HEK293 (cell line): Measurements from ENCODE around the gene BATF3.

Source experiments
- ATF2 ChIP-seq: fragments of 450-650 bp; formaldehyde crosslinking; IDR thresholded peaks from 2 replicates; pipeline ENCODE4 v1.5.1; 2016; ENCODE audit warnings: missing biosample characterization, missing genetic modification characterization, low read depth
- BCL11B ChIP-seq: fragments of 450-650 bp; formaldehyde crosslinking; IDR thresholded peaks from 2 replicates; pipeline ENCODE4 v1.5.1; 2016; ENCODE audit warnings: low read depth, missing biosample characterization, missing genetic modification characterization
- IKZF3 ChIP-seq: fragments of 450-650 bp; IDR thresholded peaks from 2 replicates; pipeline ENCODE4 v1.5.0; 2018; ENCODE audit warnings: missing biosample characterization, mild to moderate bottlenecking, missing genetic modification characterization, moderate library complexity
- INSM2 ChIP-seq: fragments of 450-650 bp; formaldehyde crosslinking; IDR thresholded peaks from 2 replicates; pipeline ENCODE4 v1.5.1; 2016; ENCODE audit warnings: missing biosample characterization, missing genetic modification characterization
- KLF17 ChIP-seq: fragments of 450-650 bp; formaldehyde crosslinking; IDR thresholded peaks from 2 replicates; pipeline ENCODE4 v1.5.1; 2016; ENCODE audit warnings: missing biosample characterization, missing genetic modification characterization
- PATZ1 ChIP-seq: fragments of 450-650 bp; formaldehyde crosslinking; IDR thresholded peaks from 2 replicates; pipeline ENCODE4 v1.5.1; 2016; ENCODE audit warnings: missing biosample characterization, missing genetic modification characterization
- PRDM10 ChIP-seq: fragments of 450-650 bp; formaldehyde crosslinking; IDR thresholded peaks from 2 replicates; pipeline ENCODE4 v1.5.1; 2016; ENCODE audit warnings: missing biosample characterization, missing genetic modification characterization
- RBAK ChIP-seq: fragments of 450-650 bp; formaldehyde crosslinking; IDR thresholded peaks from 2 replicates; pipeline ENCODE4 v1.5.1; 2016; ENCODE audit warnings: missing biosample characterization, missing genetic modification characterization
- ZBTB6 ChIP-seq: fragments of 450-650 bp; formaldehyde crosslinking; IDR thresholded peaks from 2 replicates; pipeline ENCODE4 v1.5.1; 2017; ENCODE audit warnings: missing biosample characterization, missing genetic modification characterization
- ZFHX2 ChIP-seq: fragments of 450-650 bp; formaldehyde crosslinking; conservative IDR thresholded peaks from 2 replicates; pipeline ENCODE4 v1.5.1; 2016; ENCODE audit warnings: missing biosample characterization, missing genetic modification characterization
- ZFP3 ChIP-seq: fragments of 450-650 bp; formaldehyde crosslinking; IDR thresholded peaks from 2 replicates; pipeline ENCODE4 v1.5.1; 2016; ENCODE audit warnings: low read depth, missing biosample characterization, missing genetic modification characterization
- ZNF155 ChIP-seq: fragments of 450-650 bp; formaldehyde crosslinking; IDR thresholded peaks from 2 replicates; pipeline ENCODE4 v1.5.1; 2016; ENCODE audit warnings: missing biosample characterization, missing genetic modification characterization
- ZNF335 ChIP-seq: fragments of 450-650 bp; formaldehyde crosslinking; conservative IDR thresholded peaks from 2 replicates; pipeline ENCODE4 v1.5.1; 2016; ENCODE audit warnings: missing biosample characterization, missing genetic modification characterization
- ZNF341 ChIP-seq: fragments of 450-650 bp; formaldehyde crosslinking; IDR thresholded peaks from 2 replicates; pipeline ENCODE4; 2016; ENCODE audit warnings: low read depth, missing biosample characterization, missing genetic modification characterization
- ZNF366 ChIP-seq: fragments of 450-650 bp; formaldehyde crosslinking; conservative IDR thresholded peaks from 2 replicates; pipeline ENCODE4 v1.5.1; 2016; ENCODE audit warnings: missing biosample characterization, missing genetic modification characterization
- ZNF394 ChIP-seq: fragments of 450-650 bp; formaldehyde crosslinking; IDR thresholded peaks from 2 replicates; pipeline ENCODE4 v1.5.1; 2016; ENCODE audit warnings: missing biosample characterization, missing genetic modification characterization, mild to moderate bottlenecking, moderate library complexity, borderline replicate concordance
- ZNF518A ChIP-seq: fragments of 450-650 bp; formaldehyde crosslinking; conservative IDR thresholded peaks from 2 replicates; pipeline ENCODE4 v1.5.1; 2016; ENCODE audit warnings: low read depth, missing biosample characterization, missing genetic modification characterization
- ZNF558 ChIP-seq: fragments of 450-650 bp; formaldehyde crosslinking; IDR thresholded peaks from 2 replicates; pipeline ENCODE4 v1.5.1; 2016; ENCODE audit warnings: missing biosample characterization, missing genetic modification characterization
- ZNF561 ChIP-seq: fragments of 450-650 bp; IDR thresholded peaks from 2 replicates; pipeline ENCODE4 v1.5.1; 2018; ENCODE audit warnings: missing biosample characterization, missing genetic modification characterization, borderline replicate concordance
- ZNF629 ChIP-seq: fragments of 450-650 bp; formaldehyde crosslinking; IDR thresholded peaks from 2 replicates; pipeline ENCODE4 v1.5.1; 2017; ENCODE audit warnings: missing biosample characterization, missing genetic modification characterization
- ZNF660 ChIP-seq: fragments of 450-650 bp; IDR thresholded peaks from 2 replicates; pipeline ENCODE4 v1.5.1; 2018; ENCODE audit warnings: missing biosample characterization, mild to moderate bottlenecking, missing genetic modification characterization
- ZNF843 ChIP-seq: fragments of 450-650 bp; formaldehyde crosslinking; IDR thresholded peaks from 2 replicates; pipeline ENCODE4 v1.5.1; 2016; ENCODE audit warnings: missing biosample characterization, missing genetic modification characterization

Gene BATF3

GRCh38 chr1:212671342-212672031 lies 28.2 kb downstream of the BATF3 start (continued):
- TF ChIP-seq PRDM10 (tag by site-specific recombination) (peak; percentile 93), ZNF366 (tag by site-specific recombination) (peak; percentile 69), RBAK (no peak), ZNF629 (tag by site-specific recombination) (peak; percentile 63), ZNF518A (tag by site-specific recombination) (peak; percentile 42; the same call in 1 of the 2 replicates), ZNF335 (tag by site-specific recombination) (peak; percentile 79), ZBTB6 (tag by site-specific recombination) (no peak), ZNF341 (peak; percentile 77), ZNF155 (tag by site-specific recombination) (no peak), ZFHX2 (tag by site-specific recombination) (peak; percentile 97), ZNF394 (tag by site-specific recombination) (peak; percentile 54; the same call in 1 of the 2 replicates), ZFP3 (tag by site-specific recombination) (no peak), BCL11B (no peak), PATZ1 (tag by site-specific recombination) (peak; percentile 86), KLF17 (tag by site-specific recombination) (peak; percentile 70), ATF2 (tag by site-specific recombination) (peak; percentile 29; the same call in 1 of the 2 replicates), INSM2 (tag by site-specific recombination) (0 out of 2 replicates have a peak, but pooled peaks have one; percentile 16), IKZF3 (peak; percentile 44; the same call in 1 of the 2 replicates), ZNF660 (tag by site-specific recombination) (peak; percentile 96), ZNF561 (peak; percentile 11; the same call in 1 of the 2 replicates), ZNF558 (no peak), ZNF843 (tag by site-specific recombination) (no peak)
